Stimulated activated effector memory CD8-positive, alpha-beta T cell treated with anti-CD3 and anti-CD28 coated beads, Interleukin-12 subunit alpha, Interleukin-12 subunit beta, amount 100 ng/mL, for 72 hours (primary cell): ENCODE results near the gene PADI4.
"Not testable (repeated sequence)": the region's sequence is repeated elsewhere in the genome, so short reads cannot be mapped to it uniquely, and the experiment has no call there.

Experiments
- ATAC-seq: fragments of 150-1000 bp; cut with Tn5 transposase; 2 replicates; pipeline ENCODE4 v1.10.0; 2021
- DNase-seq, 2 donors: peaks; one replicate each; pipeline ENCODE4 v3.0.0; 2021 to 2022; ENCODE audit warnings: low spot score in 2 of 2
- H3K27ac Mint-ChIP-seq: one replicate; pipeline ENCODE4 v1.8.0; 2022; ENCODE audit warnings: mild to moderate bottlenecking, mixed read lengths
- H3K36me3 Mint-ChIP-seq: one replicate; pipeline ENCODE4 v1.8.0; 2022; ENCODE audit warnings: mild to moderate bottlenecking, mixed read lengths
- H3K4me1 Mint-ChIP-seq: one replicate; pipeline ENCODE4 v1.8.0; 2022; ENCODE audit warnings: mixed read lengths
- H3K4me3 Mint-ChIP-seq: one replicate; pipeline ENCODE4 v1.8.0; 2022; ENCODE audit warnings: mild to moderate bottlenecking, mixed read lengths
- H3K9me3 Mint-ChIP-seq: one replicate; pipeline ENCODE4 v1.8.0; 2022; ENCODE audit warnings: mixed read lengths

PADI4 gene

GRCh38 chr1:17405898-17406759 is 98.1 kb downstream of the PADI4 start:
- DNase-seq, result peak; percentile 10 to 64
- no peak overlapping the region for H3K4me3 Mint-ChIP-seq
- H3K9me3 Mint-ChIP-seq, result no peaks in the 10 kb centered on the region
- H3K27ac Mint-ChIP-seq, result no peak overlapping the region
- H3K36me3 Mint-ChIP-seq, result peaks cover 63% of the 10 kb centered on the region
- peak; percentile 77 for ATAC-seq
- peaks cover 11% of the 10 kb centered on the region for H3K4me1 Mint-ChIP-seq

GRCh38 chr1:17406760-17407475 is 98.9 kb downstream of the PADI4 start:
- H3K4me1 Mint-ChIP-seq, result peaks cover 11% of the 10 kb centered on the region
- not testable (repeated sequence) for DNase-seq, ATAC-seq, H3K4me3 Mint-ChIP-seq, H3K27ac Mint-ChIP-seq, H3K9me3 Mint-ChIP-seq
- peaks cover 71% of the 10 kb centered on the region for H3K36me3 Mint-ChIP-seq

GRCh38 chr1:17407786-17408514 is 100.0 kb downstream of the PADI4 start:
- Mint-ChIP-seq H3K4me1 (peaks cover 15% of the 10 kb centered on the region), H3K27ac (peak overlapping the region; percentile 65), H3K36me3 (peaks cover 81% of the 10 kb centered on the region)
- DNase-seq, ATAC-seq, H3K9me3 Mint-ChIP-seq, H3K4me3 Mint-ChIP-seq: not testable (repeated sequence)

GRCh38 chr1:17409391-17409811 is 101.4 kb downstream of the PADI4 start:
- Mint-ChIP-seq H3K9me3 (no peaks in the 10 kb centered on the region), H3K4me1 (peaks cover 21% of the 10 kb centered on the region), H3K27ac (peak overlapping the region; percentile 65), H3K4me3 (no peak overlapping the region), H3K36me3 (peaks cover 95% of the 10 kb centered on the region)
- DNase-seq, result no peak
- ATAC-seq, result no peak

- Mint-ChIP-seq H3K36me3 (peaks cover 100% of the 10 kb centered on the region), H3K9me3 (no peaks in the 10 kb centered on the region), H3K4me1 (peaks cover 13% of the 10 kb centered on the region), H3K27ac (peak overlapping the region; percentile 75), H3K4me3 (no peak overlapping the region)
- ATAC-seq (no peak), DNase-seq (no peak)
Observed at GRCh38 chr1:17412093-17412870, 104.3 kb downstream of the PADI4 start.
